NT2/D1 (cell line): ENCODE measurements around the gene ADTRP.

ENCODE experiments used
- SUZ12 ChIP-seq: IDR thresholded peaks from 2 replicates; pipeline ENCODE4 v1.6.1; 2011; ENCODE audit not compliant: insufficient read length, insufficient read depth; ENCODE audit errors: extremely low read depth
- YY1 ChIP-seq: IDR thresholded peaks from 2 replicates; pipeline ENCODE4 v1.6.1; 2011; ENCODE audit not compliant: insufficient read length, insufficient read depth
- ZNF274 ChIP-seq: IDR thresholded peaks from 2 replicates; pipeline ENCODE4 v1.6.1; 2011; ENCODE audit warnings: mild to moderate bottlenecking, low read depth, low read length

GRCh38 chr6:11738661-11739375 lies 39.8 kb downstream of the ADTRP start:
- TF ChIP-seq SUZ12 (no peak), YY1 (no peak), ZNF274 (no peak)
